ENCODE results near the gene SKOR2. TPM values are rescaled to one million over a fixed set of nuclear protein-coding genes. Genes with fewer than 3 reads are reported as not detected.
A peak's percentile ranks its signal among the peaks of the same experiment; 100 is the strongest.
"Not testable (repeated sequence)": the region's sequence is repeated elsewhere in the genome, so short reads cannot be mapped to it uniquely, and the experiment has no call there.

SKOR2 gene
- total and polyA plus RNA-seq, 2 experiments from 2014 or later = 0.10 to 0.42 TPM

GRCh38 chr18:47195961-47196360 is 55.5 kb downstream of the SKOR2 start:
- H3K4me3 Mint-ChIP-seq; H3K4me1 ChIP-seq (ENCODE audit: insufficient read depth); H3K27me3 ChIP-seq (ENCODE audit: insufficient read depth); H3K4me3 ChIP-seq; H3F3A ChIP-seq (replicated peaks; ENCODE audit: low read depth); H3K79me2 ChIP-seq (replicated peaks; ENCODE audit: insufficient read depth); H3K27me3 Mint-ChIP-seq (ENCODE audit: insufficient read depth, low read depth, poor library complexity); H3K27ac Mint-ChIP-seq; H3K4me2 ChIP-seq; H2AFZ ChIP-seq; H3K36me3 ChIP-seq (ENCODE audit: insufficient read depth); H3K27ac ChIP-seq (ENCODE audit: low read depth); DNase-seq (ENCODE audit: low spot score); ATAC-seq; H3K9me2 ChIP-seq (ENCODE audit: insufficient read depth); H3K36me3 Mint-ChIP-seq (ENCODE audit: low read depth); H3K4me1 Mint-ChIP-seq; H3K9me3 Mint-ChIP-seq; H4K20me1 ChIP-seq (replicated peaks; ENCODE audit: insufficient read depth): not testable (repeated sequence)

- Mint-ChIP-seq H3K36me3 (ENCODE audit: low read depth) (no peaks in the 10 kb centered on the region), H3K27me3 (ENCODE audit: insufficient read depth, low read depth, poor library complexity) (no peaks in the 10 kb centered on the region), H3K4me1 (no peaks in the 10 kb centered on the region), H3K4me3 (no peak overlapping the region), H3K27ac (no peak overlapping the region), H3K9me3 (no peaks in the 10 kb centered on the region)
- Histone ChIP-seq H4K20me1 (replicated peaks; ENCODE audit: insufficient read depth) (no peaks in the 10 kb centered on the region), H3K9me2 (ENCODE audit: insufficient read depth) (0 out of 2 replicates have a peak, but pooled peaks cover 3% of the 10 kb centered on the region), H3K36me3 (ENCODE audit: insufficient read depth) (no peaks in the 10 kb centered on the region), H3K27ac (ENCODE audit: low read depth) (no peak overlapping the region), H2AFZ (peak overlapping the region; percentile 76; the same call in 1 of the 2 replicates), H3K4me1 (ENCODE audit: insufficient read depth) (no peaks in the 10 kb centered on the region), H3F3A (replicated peaks; ENCODE audit: low read depth) (no peaks in the 10 kb centered on the region), H3K4me2 (no peak overlapping the region), H3K27me3 (ENCODE audit: insufficient read depth) (no peaks in the 10 kb centered on the region), H3K79me2 (replicated peaks; ENCODE audit: insufficient read depth) (no peaks in the 10 kb centered on the region), H3K4me3 (no peak overlapping the region)
- ATAC-seq (no peak), DNase-seq (ENCODE audit: low spot score) (no peak)
- TF ChIP-seq CTCF (conservative IDR thresholded peaks at IDR 0.05; ENCODE audit: low read depth in 2 of 2) (peak in 1 of 2 experiments; percentile 38; a peak in 2 of 4 replicates), ZNF462 (CRISPR knock-in tag; IDR thresholded peaks at IDR 0.05) (no peak)
These were observed 59.5 kb downstream of the SKOR2 start for GRCh38 chr18:47191961-47192360.
